Glutamatergic neuron (in vitro differentiated cells): ENCODE measurements around the gene TBC1D5. TPM values are rescaled to one million over a fixed set of nuclear protein-coding genes. Genes with fewer than 3 reads are reported as not detected.

Source experiments
- DNase-seq: peaks from one replicate; pipeline ENCODE4 v3.0.0; 2022
- H3K27ac Mint-ChIP-seq: one replicate; pipeline ENCODE4 v1.8.0; 2020; ENCODE audit warnings: mild to moderate bottlenecking, mixed read lengths, inconsistent platforms; ENCODE audit not compliant: unreplicated experiment
- H3K27me3 Mint-ChIP-seq: one replicate; pipeline ENCODE4 v1.8.0; 2020; ENCODE audit warnings: mild to moderate bottlenecking, moderate library complexity, mixed read lengths, inconsistent platforms; ENCODE audit not compliant: unreplicated experiment
- H3K36me3 Mint-ChIP-seq: one replicate; pipeline ENCODE4 v1.8.0; 2020; ENCODE audit warnings: mild to moderate bottlenecking, mixed read lengths, inconsistent platforms; ENCODE audit not compliant: unreplicated experiment
- H3K4me1 Mint-ChIP-seq: one replicate; pipeline ENCODE4 v1.8.0; 2020; ENCODE audit warnings: mild to moderate bottlenecking, low read depth, mixed read lengths, inconsistent platforms; ENCODE audit not compliant: unreplicated experiment
- H3K4me3 Mint-ChIP-seq: one replicate; pipeline ENCODE4 v1.8.0; 2020; ENCODE audit warnings: mild to moderate bottlenecking, mixed read lengths, inconsistent platforms; ENCODE audit not compliant: unreplicated experiment
- H3K9me3 Mint-ChIP-seq: one replicate; pipeline ENCODE4 v1.8.0; 2020; ENCODE audit warnings: mild to moderate bottlenecking, moderate library complexity, mixed read lengths, inconsistent platforms; ENCODE audit not compliant: unreplicated experiment
- total RNA-seq: library from RNA; stranded (reverse); fragmentation: NEBNext Ultra II Directional; extraction: Animal tissue kit (Norgen Biotek cat#: 25700); gene quantifications from one replicate; pipeline ENCODE4 v1.2.1, GENCODE V29; 2021; ENCODE audit not compliant: unreplicated experiment
- TF ChIP-seq, protein P1 (sequence below): fragments of 200-600 bp; sonication (generic); IDR thresholded peaks from one replicate; pipeline ENCODE4 v1.5.0; 2021; ENCODE audit not compliant: partially characterized antibody, unreplicated experiment

The TBC1D5 gene
- total RNA-seq, 1 donor from 2014 or later: 40.2 TPM

- Mint-ChIP-seq H3K36me3 (no peaks in the 10 kb centered on the region), H3K9me3 (no peaks in the 10 kb centered on the region), H3K4me3 (no peak overlapping the region), H3K4me1 (no peaks in the 10 kb centered on the region), H3K27ac (no peak overlapping the region), H3K27me3 (no peaks in the 10 kb centered on the region)
- TF ChIP-seq, protein P1, sequence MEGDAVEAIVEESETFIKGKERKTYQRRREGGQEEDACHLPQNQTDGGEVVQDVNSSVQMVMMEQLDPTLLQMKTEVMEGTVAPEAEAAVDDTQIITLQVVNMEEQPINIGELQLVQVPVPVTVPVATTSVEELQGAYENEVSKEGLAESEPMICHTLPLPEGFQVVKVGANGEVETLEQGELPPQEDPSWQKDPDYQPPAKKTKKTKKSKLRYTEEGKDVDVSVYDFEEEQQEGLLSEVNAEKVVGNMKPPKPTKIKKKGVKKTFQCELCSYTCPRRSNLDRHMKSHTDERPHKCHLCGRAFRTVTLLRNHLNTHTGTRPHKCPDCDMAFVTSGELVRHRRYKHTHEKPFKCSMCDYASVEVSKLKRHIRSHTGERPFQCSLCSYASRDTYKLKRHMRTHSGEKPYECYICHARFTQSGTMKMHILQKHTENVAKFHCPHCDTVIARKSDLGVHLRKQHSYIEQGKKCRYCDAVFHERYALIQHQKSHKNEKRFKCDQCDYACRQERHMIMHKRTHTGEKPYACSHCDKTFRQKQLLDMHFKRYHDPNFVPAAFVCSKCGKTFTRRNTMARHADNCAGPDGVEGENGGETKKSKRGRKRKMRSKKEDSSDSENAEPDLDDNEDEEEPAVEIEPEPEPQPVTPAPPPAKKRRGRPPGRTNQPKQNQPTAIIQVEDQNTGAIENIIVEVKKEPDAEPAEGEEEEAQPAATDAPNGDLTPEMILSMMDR: no peak
- no peak for DNase-seq
Observed at GRCh38 chr3:17573396-17573795, 169.0 kb downstream of the TBC1D5 start.

DNA sequence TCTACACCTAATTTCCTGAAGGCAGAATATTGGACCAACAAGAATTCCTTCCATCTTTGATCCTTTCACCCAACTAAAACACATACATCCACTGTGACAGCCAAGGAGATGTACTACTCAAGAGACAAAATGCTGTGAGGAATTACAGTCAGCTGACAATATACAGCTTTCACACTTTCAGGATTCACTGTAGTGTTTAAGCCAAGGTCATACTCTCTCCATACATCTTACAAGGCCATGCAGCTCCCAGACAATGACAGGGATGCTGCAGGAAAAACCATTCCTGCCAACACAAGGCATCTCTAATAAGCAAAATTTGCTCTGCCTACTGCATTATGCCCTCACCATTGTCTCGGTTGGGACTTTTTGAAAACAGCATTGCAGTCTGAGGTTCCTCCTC, 170.7 kb downstream of the TBC1D5 start:
- Mint-ChIP-seq H3K4me3 (no peak overlapping the region), H3K27me3 (no peaks in the 10 kb centered on the region), H3K9me3 (no peaks in the 10 kb centered on the region), H3K4me1 (no peaks in the 10 kb centered on the region), H3K27ac (no peak overlapping the region), H3K36me3 (no peaks in the 10 kb centered on the region)
- no peak for DNase-seq
- TF ChIP-seq, protein P1: no peak

DNA sequence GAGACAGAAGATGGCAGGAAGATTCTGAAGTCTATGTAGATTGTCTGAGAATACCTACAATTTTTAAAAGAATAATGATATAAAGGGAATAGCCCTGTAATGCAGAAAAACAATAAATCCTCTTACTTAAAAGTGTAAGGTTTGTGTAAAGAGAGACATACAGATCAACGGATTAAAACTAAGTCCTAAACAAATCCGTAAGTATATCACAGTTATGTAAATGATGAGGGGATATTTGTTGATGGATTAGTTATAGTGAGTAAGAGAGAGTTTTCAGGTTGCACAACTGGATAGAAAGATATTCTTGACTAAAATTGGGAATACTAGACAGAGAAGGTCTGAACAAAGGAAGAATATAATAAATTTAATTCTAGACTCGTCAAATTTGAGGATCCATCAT, 179.6 kb downstream of the TBC1D5 start:
- H3K27ac Mint-ChIP-seq: no peak overlapping the region
- no peaks in the 10 kb centered on the region for H3K36me3 Mint-ChIP-seq
- H3K4me1 Mint-ChIP-seq: no peaks in the 10 kb centered on the region
- DNase-seq: no peak
- no peaks in the 10 kb centered on the region for H3K9me3 Mint-ChIP-seq
- no peaks in the 10 kb centered on the region for H3K27me3 Mint-ChIP-seq
- TF ChIP-seq, protein P1: no peak
- H3K4me3 Mint-ChIP-seq: no peak overlapping the region

DNA sequence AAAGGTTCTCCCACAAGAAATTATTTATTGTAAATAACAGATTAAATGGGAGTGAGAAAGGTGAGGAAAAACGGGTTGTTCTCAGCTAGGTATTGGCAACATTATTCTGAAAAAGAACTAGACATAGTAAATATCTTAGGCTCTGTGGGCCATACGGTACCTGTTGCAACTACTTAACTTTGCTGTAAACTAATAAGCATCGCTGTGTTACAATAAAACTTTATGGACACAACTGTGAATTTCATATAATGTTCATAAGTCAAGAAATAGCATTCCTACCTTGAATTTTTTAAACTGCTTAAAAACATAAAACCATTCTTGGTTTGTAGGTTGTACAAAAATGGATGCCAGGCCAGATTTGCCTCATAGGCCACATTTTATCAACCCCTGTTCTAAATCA, 183.9 kb downstream of the TBC1D5 start:
- no peaks in the 10 kb centered on the region for H3K36me3 Mint-ChIP-seq
- TF ChIP-seq, protein P1: no peak
- H3K4me3 Mint-ChIP-seq: no peak overlapping the region
- no peaks in the 10 kb centered on the region for H3K27me3 Mint-ChIP-seq
- no peak overlapping the region for H3K27ac Mint-ChIP-seq
- no peak for DNase-seq
- H3K4me1 Mint-ChIP-seq: peaks cover 6% of the 10 kb centered on the region
- H3K9me3 Mint-ChIP-seq: no peaks in the 10 kb centered on the region

- no peak overlapping the region for H3K4me3 Mint-ChIP-seq
- H3K9me3 Mint-ChIP-seq: no peaks in the 10 kb centered on the region
- no peaks in the 10 kb centered on the region for H3K27me3 Mint-ChIP-seq
- no peak overlapping the region for H3K27ac Mint-ChIP-seq
- peaks cover 11% of the 10 kb centered on the region for H3K4me1 Mint-ChIP-seq
- TF ChIP-seq, protein P1: no peak
- H3K36me3 Mint-ChIP-seq: no peaks in the 10 kb centered on the region
- DNase-seq: no peak
Observed at GRCh38 chr3:17557749-17558463, 184.5 kb downstream of the TBC1D5 start.
